ENCODE results near the gene ANKRD13B.

The ANKRD13B gene

GRCh38 chr17:29588562-29589411, 4.1 kb upstream of the ANKRD13B start:
- peak overlapping the region; percentile 74 for H3K4me3 ChIP-seq (ENCODE audit: low read length)
- no peak for DNase-seq (ENCODE audit: low read depth)
- peak; percentile 16 for TF ChIP-seq CTCF (IDR thresholded peaks at IDR 0.05; ENCODE audit: insufficient read depth, low read depth, low read length, missing control alignments)

- peak within 1 kb of the TSS; percentile 74 for H3K4me3 ChIP-seq (ENCODE audit: low read length)
- TF ChIP-seq CTCF (IDR thresholded peaks at IDR 0.05; ENCODE audit: insufficient read depth, low read depth, low read length, missing control alignments): no peak
- peak; percentile 88 for DNase-seq (ENCODE audit: low read depth)
Observed at GRCh38 chr17:29589524-29590410, 3.2 kb upstream of the ANKRD13B start, which contains the start of gene GIT1. Gene GIT1 (minus strand): TSS chr17:29589648. CDS start chr17:29589378, 270 bp downstream.

- no peak for TF ChIP-seq CTCF (IDR thresholded peaks at IDR 0.05; ENCODE audit: insufficient read depth, low read depth, low read length, missing control alignments)
- peak overlapping the region; percentile 53 for H3K4me3 ChIP-seq (ENCODE audit: low read length)
- peak; percentile 69 for DNase-seq (ENCODE audit: low read depth)
Observed at GRCh38 chr17:29590411-29591145, 2.4 kb upstream of the ANKRD13B start.

GRCh38 chr17:29591146-29591736, 1.7 kb upstream of the ANKRD13B start:
- H3K4me3 ChIP-seq (ENCODE audit: low read length): peak overlapping the region; percentile 9
- TF ChIP-seq CTCF (IDR thresholded peaks at IDR 0.05; ENCODE audit: insufficient read depth, low read depth, low read length, missing control alignments): no peak
- peak; percentile 61 for DNase-seq (ENCODE audit: low read depth)

- DNase-seq (ENCODE audit: low read depth): peak; percentile 76
- no peak overlapping the region for H3K4me3 ChIP-seq (ENCODE audit: low read length)
- TF ChIP-seq CTCF (IDR thresholded peaks at IDR 0.05; ENCODE audit: insufficient read depth, low read depth, low read length, missing control alignments): peak; percentile 83
Observed at GRCh38 chr17:29591737-29592608, 959 bp upstream of the ANKRD13B start.
